Measurements from ENCODE around the gene RAG1.
"Not testable (repeated sequence)": the region's sequence is repeated elsewhere in the genome, so short reads cannot be mapped to it uniquely, and the experiment has no call there.

RAG1 gene

GRCh38 chr11:36567694-36568093 is at the start of gene RAG1:
Gene RAG1 (plus strand): TSS chr11:36568007. CDS start chr11:36573305, 5,298 bp downstream.
- DNase-seq: no peak

- no peak for DNase-seq
Measured at GRCh38 chr11:36530840-36531239, 37.0 kb upstream of the RAG1 start.

GRCh38 chr11:36532941-36533601 is 34.7 kb upstream of the RAG1 start:
- DNase-seq: no peak

- DNase-seq: no peak
Measured at GRCh38 chr11:36534276-36534840, 33.4 kb upstream of the RAG1 start.

- no peak for DNase-seq
Measured at GRCh38 chr11:36540998-36541397, 26.8 kb upstream of the RAG1 start.

GRCh38 chr11:36550385-36551115 is 17.3 kb upstream of the RAG1 start:
- no peak for DNase-seq

GRCh38 chr11:36557390-36557789 is 10.4 kb upstream of the RAG1 start:
- not testable (repeated sequence) for DNase-seq

GRCh38 chr11:36557991-36558390 is 9.8 kb upstream of the RAG1 start:
- no peak for DNase-seq

GRCh38 chr11:36558571-36559413 is 9.0 kb upstream of the RAG1 start:
- no peak for DNase-seq

- DNase-seq: peak; percentile 77
Measured at GRCh38 chr11:36564376-36565030, 3.3 kb upstream of the RAG1 start.

- DNase-seq: no peak
Measured at GRCh38 chr11:36565031-36565610, 2.7 kb upstream of the RAG1 start.

- no peak for DNase-seq
Measured at GRCh38 chr11:36566407-36567053, 1.3 kb upstream of the RAG1 start.

- no peak for DNase-seq
Measured at GRCh38 chr11:36569095-36569494, 1.3 kb downstream of the RAG1 start.

GRCh38 chr11:36574486-36574885 is 6.7 kb downstream of the RAG1 start:
- no peak for DNase-seq

GRCh38 chr11:36577373-36577772 is 9.6 kb downstream of the RAG1 start:
- no peak for DNase-seq

- no peak for DNase-seq
Measured at GRCh38 chr11:36577859-36578258, 10.1 kb downstream of the RAG1 start.

- no peak for DNase-seq
Measured at GRCh38 chr11:36578458-36578857, 10.7 kb downstream of the RAG1 start.

GRCh38 chr11:36581536-36581935 is 13.7 kb downstream of the RAG1 start:
- no peak for DNase-seq

GRCh38 chr11:36583667-36584066 is 15.9 kb downstream of the RAG1 start:
- no peak for DNase-seq

- no peak for DNase-seq
Measured at GRCh38 chr11:36586543-36586942, 18.7 kb downstream of the RAG1 start.

- DNase-seq: no peak
Measured at GRCh38 chr11:36588099-36588498, 20.3 kb downstream of the RAG1 start.

GRCh38 chr11:36590513-36590912 is 22.7 kb downstream of the RAG1 start:
- no peak for DNase-seq

Data from right forelimb (tissue), 1 donor.